Activated CD4-positive, alpha-beta T cell treated with anti-CD3 and anti-CD28 coated beads, Interleukin-2, amount 50 U/mL, for 48 hours (primary cell): ENCODE results near the gene MINDY2.
"Not testable (repeated sequence)": the region's sequence is repeated elsewhere in the genome, so short reads cannot be mapped to it uniquely, and the experiment has no call there.

ENCODE experiments used
- DNase-seq, 2 experiments: peaks; one replicate each; pipeline ENCODE4 v3.0.0-alpha.2; 2020

MINDY2 gene

DNA sequence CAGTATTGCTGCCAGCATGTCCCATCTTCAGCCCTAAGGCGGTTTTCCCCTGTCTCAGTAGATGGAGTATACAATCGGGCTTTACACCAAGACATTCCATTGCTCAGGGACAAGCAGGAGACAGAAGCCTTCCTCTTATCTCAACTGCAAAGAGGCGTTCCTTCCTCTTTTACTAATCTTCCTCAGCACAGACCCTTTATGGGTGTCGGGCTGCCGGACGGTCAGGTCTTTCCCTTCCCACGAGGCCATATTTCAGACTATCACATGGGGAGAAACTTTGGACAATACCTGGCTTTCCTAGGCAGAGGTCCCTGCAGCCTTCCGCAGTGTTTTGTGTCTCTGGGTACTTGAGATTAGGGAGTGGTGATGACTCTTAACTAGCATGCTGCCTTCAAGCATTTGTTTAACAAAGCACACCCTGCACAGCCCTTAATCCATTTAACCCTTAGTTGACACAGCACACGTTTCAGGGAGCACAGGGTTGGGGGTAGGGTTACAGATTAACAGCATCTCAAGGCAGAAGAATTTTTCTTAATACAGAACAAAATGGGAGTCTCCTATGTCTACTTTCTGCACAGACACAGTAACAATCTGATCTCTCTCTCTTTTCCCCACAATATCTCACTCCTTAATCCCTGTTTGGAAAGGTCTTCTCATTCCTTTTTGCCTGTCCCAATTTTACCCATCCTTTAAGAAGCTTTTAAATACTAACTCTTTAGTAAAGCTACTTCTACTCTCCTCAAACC is 62.8 kb downstream of the MINDY2 start:
- DNase-seq, result not testable (repeated sequence)

DNA sequence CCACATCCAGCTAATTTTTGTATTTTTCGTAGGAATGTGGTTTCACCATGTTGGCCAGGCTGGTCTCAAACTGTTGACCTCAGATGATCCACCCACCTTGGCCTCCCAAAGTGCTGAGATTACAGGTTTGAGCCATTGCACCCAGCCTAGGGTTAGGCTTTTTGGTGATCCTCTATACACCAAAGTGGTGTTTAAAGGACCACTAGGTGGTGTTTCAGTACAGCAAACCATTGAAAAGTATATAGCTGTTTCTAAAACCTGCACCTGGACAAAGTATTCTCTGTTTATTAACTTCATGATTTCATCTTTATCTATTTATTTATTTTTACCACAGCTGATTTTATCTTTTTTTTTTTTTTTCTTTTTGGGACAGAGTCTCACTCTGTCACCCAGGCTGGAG is 68.4 kb downstream of the MINDY2 start:
- no peak for DNase-seq

DNA sequence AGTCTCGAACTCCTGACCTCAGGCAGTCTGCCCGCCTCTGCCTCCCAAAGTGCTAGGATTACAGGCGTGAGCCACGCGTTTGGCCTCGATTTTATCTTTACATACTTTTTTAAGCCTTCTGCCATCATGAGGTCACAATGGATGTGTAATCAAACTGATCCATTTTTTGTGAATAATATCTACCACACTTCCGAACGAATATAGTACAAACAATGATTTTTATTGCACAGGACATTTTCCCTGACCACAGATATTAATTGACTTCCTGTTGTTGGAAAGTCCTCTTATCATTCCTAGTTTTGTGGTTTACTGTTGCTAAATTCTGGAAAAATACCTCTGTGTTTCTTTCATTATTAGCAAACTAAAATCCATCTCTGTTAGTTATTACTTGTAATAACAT is 68.9 kb downstream of the MINDY2 start:
- no peak for DNase-seq

DNA sequence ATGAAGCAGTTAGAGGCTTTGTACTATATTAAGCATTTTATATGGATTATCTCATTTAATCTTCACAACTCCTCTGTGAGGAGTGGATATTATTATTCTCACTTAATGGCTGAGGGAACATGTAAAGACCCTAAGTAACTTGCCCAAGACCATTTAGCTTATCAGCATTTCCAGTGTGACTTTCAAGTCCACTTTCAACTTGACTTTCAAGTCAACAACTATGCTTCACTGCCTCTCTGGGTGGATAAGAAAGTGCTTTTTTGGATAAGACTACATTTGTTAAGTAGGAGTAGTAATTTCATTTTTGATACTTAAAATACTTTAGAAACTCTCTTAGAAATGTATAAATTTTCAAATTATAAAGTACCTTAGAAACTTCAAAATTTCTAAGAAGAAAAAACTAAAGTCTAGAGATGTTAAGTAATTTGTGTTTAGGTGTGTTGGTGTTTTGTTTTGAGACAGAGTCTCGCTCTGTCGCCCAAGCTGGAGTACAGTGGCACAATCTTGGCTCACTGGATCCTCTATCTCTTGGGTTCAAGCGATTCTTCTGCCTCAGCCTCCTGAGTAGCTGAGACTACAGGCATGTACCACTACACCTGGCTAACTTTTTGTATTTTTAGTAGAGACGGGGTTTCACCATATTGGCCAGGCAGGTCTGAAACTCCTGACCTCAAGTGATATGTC is 71.8 kb downstream of the MINDY2 start:
- no peak for DNase-seq

DNA sequence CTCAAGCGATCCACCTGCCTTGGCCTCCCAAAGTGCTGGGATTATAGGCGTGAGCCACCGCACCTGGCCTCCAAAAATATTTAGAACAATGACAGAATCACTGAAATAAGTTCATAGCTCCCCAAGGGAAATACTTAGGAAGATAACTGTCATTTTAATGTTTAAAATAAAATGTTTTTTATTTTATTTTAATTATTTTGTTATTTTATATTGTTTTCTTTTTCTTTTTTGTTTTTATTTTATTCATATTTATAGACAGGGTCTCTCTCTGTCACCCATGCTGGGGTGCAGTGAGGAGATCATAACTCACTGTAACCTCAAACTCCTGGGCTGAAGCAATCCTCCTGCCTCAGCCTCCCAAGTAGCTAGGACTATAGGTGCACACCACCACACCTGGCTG is 80.1 kb downstream of the MINDY2 start:
- not testable (repeated sequence) for DNase-seq

DNA sequence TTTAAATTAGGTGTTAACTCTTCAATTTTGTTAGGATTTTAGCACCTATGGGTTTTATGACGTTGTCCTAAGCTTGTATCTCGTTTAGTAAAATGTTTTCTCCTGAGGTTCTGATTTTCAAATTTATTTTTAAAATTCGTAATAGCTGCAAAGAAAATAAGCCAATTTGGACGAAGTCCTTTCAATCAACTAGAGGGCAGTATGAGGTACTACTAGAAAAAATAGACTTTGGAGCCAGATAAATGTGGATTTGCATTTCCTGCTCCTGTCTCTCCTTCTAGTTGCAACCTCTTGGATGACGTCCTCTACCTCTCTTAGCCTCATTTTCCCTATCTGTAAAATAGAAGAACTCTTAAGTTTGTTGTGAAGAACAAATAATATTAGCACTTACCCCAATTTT is 81.2 kb downstream of the MINDY2 start:
- no peak for DNase-seq

DNA sequence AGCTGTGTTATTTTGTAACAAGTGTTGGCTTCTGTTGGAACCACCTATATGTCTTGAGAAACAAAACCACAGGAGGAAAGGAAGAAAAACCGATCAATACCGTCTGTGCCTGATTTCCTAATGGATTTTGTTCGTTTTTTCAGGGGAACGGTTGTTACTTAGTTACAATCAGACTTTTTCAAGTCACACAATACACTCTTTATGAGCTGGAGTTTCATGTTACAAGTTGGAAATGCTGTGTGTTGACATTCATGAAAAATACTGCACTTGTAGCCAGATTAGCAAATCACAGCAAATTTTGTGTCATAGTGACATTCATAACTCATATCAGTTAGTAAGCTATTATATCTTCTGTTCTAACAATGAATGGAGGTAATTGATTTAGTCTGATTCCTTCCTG is 83.5 kb downstream of the MINDY2 start:
- no peak for DNase-seq

DNA sequence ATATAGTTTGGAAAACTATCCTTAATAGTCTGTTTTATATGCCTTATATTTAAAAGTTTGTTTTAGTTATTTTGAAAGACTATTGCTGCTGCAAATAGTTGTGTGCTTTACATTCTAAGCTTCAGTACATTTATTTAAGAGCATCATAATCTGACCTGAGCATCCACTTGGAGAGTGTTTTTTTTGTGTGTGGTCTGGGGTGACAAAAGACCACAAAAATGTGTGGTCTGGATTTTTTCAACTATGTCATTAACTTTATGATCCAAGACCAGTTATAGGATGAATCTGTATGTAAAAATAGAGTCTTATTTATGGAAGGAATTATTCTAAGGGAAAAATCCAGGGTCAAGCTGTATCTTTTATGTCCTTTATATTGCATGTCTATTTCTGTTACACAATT is 85.0 kb downstream of the MINDY2 start:
- no peak for DNase-seq

DNA sequence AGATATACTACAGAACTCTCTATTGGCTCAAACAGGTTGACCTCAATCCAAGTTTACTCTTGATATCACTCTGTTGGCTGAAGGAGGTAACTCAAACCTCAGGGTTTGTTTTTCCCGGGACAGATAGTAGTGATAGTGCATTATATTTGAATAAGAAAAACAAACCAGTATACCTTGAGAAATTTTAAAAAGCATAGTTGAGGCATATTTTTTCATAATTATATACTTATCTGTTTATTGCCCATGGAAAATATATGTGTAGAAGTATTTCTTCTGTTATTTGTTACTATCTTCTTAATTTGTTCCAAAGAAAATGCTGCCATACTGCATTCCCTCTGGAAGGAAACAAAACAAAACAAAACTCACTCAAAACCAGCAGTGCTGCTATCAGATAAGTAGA is 85.5 kb downstream of the MINDY2 start:
- DNase-seq, result not testable (repeated sequence)

DNA sequence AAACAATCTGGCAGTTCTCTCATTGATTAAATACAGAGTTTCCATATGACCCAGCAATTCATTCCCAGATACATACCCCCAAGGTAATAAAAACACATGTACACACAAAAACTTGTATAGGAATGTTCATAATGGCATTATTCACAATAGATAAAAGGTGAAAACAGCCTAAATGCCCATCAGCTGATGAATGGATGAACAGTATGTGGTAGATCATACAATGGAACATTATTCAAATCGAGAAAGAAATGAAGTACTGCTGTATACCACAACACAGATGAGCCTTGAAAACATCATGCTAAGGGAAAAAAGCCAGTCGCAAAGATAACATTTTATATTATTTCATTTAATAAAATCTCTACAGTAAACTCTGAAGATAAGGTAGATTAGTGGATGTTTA is 91.2 kb downstream of the MINDY2 start:
- DNase-seq, result no peak

DNA sequence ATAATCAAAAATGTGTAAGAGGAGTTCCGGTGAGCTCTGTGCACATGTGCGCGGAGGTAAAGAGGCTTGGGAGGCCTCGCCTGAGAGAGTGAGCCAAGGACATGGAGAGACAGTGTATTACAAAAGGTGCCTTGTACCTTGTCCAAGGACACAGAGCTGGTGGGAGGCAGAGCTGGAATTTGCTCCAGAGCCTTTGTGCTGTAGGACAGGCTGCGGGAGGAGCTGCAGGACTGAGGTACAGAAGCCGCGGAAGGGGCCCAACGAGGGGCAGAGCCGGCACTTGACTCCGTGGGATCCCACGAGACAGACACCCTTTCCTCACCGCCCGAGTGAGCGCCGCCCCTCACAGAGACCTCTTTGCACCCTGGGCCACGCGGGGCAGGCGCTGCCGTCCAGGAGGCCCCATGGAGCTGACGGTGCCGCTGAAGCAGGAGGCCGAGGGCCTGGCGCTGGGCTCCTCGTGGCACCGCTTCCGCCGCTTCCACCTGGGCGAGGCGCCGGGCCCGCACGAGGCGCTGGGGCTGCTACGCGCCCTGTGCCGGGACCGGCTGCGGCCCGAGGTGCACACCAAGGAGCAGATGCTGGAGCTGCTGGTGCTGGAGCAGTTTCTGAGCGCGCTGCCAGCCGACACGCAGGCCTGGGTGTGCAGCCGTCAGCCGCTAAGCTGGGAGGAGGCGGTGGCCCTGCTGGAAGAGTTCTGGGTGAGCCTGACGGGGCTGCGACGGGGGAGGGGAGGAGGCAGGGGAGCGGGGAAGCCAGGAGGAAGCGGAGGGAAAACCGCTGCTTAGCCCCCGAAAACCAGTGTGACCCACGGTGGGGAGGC is 93.7 kb downstream of the MINDY2 start:
- DNase-seq, result no peak

DNA sequence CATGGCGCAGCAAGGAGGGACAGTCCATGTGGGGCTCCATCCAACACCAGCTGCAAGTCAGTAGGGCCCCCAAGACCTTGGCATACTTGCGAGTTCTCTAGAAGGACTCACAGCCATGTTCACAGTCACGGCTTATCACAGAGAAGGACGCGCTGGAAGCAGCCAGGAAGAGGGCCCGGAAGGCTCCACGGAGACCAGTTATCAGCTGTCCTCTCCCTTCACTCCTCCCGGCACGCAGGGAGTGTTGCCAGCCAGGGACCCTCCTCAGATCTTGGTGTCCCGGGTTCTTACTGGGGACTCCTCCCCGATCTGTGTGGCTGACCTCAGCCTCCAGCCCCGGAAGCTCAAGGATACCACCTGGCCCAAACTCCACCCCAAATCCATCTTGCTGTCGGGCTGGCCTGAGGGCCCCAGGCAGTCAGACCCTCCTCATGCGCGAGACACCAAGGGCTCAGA is 94.4 kb downstream of the MINDY2 start:
- DNase-seq, result no peak

DNA sequence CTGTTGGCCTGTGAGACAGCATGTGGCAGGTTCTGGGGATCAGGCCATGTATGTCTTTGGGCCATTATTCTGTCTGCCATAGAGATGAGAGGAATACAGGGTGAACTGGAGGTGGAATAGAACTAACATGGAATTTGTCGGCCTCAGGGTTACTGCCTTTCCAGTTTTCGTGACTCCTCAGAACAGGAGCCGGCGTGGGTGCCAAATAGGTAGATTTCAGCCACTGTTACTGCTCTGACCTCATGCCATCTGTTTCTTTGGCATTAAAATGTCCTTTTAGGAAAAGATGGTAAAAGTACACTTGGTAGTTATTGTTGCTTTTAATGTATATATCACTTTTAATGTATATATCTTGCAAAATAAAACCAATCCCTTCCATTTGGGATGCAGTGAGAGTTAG is 96.8 kb downstream of the MINDY2 start:
- DNase-seq, result no peak

DNA sequence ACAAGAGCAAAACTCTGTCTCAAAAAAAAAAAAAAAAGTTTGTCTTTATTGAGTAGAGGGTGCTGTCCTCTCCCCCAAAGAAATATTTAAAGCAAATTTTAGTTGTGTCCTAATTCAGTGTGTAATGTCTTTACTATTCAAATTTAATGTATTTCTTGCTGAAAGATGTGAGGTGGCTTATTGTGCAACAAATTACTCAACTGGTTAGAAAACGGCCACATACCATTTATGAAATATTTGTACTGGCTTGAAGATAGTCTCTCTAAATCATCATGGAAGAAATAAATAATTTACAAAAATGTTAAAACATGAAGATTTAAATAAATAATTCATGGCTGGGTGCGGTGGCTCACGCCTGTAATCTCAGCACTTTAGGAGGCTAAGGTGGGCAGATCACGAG is 99.3 kb downstream of the MINDY2 start:
- DNase-seq, result no peak

DNA sequence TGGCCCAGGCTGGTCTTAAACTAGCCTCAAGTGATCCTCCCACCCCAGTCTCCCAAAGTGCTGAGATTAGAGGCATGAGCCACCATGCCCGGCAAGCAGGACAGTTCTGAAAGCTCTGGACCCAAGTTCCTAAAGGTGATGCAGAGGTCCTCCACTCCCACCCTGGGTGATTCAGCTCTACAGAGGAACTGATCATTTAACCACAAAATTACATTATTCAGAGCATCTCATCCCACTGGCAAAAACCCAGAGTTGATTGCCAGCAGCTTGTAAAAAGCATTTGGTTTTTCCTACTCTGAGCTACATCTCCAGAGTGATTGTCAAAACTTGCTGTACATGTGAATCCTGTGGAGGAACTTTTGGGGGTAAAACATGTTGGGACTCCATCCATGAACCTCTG is 102.2 kb downstream of the MINDY2 start:
- DNase-seq, result no peak

DNA sequence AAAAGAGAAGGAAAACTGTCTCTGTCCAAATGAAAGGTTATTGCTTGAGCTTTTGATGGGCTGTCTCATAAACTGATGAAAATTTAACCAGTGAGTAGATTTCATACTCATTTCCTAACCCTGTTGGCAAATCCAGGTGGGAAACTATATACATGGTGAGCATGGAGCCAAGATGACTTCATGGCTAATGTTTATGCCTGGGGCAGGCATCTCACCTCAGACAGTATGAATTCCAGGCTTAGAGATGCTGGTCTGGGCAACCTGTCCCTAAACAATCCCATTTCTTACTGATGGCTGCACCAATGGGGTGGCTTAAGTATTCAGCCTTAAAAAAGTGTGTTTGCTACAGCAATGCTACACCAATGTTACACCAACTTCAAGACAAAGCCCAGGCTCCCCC is 104.2 kb downstream of the MINDY2 start:
- DNase-seq, result no peak

DNA sequence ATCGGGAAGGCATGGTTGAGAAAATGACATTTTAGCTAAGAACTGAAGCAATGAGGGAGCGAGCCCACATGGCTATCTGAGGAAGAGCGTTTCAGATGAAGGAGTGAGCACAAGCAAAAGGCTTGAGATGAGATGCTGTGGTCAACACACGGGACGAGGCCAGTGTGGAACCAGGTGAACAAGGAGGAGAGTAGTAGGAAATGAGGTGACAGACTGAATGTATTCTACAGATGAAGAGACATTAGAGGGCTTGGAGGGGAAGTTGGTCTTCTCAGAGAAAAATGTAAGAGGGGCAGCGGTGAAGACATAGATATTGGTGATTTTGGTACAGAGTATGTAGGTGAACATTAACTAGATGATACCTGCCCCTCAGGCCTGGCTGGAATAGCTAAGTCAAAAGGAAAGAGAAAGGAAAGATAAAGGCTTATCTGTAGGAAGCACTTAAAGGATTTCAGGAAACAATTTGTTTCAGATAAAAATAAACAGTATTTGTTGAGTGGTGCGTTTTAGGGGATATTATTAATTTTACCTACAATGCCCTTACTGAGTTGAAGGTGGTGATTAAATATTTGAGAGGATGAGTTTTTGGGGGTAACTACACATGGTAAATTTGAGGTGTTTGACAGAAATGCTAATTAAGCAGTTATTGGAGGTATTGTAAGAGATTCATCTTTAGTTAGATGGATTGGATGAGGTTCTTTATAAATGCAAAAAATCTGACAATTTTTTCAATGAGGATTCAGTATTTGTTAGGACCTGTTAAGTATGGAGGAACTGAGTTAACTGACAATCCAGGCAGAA is 105.4 kb downstream of the MINDY2 start:
- DNase-seq, result no peak

DNA sequence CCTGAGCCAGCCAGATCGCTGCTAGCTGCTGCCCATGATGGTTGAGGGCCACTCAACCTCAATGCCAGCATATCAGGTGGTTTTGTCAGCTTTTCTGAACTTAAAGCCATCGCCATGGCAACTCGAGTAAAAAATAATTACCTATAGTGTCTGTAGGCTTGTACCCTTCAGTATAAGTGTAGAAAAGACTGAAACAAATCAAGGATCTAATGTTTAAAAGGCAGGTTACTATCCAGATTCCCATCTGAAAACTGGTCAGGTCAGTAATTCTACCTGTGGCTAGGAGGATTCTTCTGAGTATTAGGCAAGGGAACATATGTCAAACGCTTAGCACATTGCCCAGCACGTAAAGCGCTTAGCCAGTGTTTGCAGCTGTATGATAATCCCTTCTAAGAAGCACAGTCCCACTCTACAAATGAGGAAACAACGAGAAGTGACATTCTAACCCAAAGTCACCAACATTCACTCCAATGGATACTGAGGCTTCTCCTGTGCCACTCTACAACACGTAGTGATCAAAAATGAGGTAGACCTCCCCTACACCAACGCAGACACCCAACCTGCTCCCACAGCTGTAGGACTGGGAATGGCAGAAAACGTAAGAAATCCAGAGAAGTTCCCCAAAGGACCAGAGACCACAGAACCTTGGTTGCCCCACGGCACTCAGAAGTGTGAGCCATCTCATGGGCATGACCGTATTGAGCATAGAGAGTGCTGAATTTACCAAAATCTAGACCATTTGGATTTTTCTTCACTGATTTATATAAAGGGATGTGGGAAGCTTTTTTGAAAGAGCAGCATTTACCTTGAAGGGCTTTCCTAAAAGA is 107.1 kb downstream of the MINDY2 start:
- no peak for DNase-seq

DNA sequence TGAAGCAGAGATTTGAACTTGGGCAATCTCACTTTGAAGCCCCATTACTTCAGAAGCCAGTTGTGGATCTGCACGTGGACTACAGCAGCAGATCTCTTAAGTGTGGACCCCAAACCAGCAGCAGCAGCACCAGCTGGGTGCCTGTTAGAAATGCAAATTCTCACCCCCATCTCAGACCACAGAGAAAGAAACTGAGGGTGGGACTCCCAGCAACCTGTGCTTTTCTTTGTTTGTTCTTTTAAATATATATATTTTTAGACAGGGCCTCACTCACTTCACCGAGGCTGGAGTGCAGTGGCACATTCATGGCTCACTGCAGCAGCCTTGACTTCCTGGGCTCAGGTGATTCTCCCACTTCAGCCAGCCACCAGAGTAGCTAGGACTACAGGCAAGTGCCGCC is 109.2 kb downstream of the MINDY2 start:
- DNase-seq, result no peak

DNA sequence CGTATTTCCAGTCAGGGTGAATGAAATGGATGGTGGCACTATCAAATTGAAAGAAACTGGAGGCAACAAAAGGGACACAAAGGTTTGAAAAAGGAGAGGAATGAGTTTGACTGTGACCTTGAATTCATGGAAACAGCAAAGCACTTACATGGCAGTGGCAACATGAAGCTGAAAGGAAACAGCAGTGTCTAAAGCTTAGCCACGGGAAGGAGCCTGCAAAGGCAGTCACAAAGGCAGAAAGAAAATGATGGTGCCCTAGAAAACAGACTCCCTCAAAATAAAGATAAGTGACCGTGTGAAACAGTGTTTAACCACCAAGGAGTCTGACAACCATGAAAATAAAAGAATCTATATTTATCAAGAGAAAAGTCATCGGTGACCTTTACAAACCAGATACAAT is 111.1 kb downstream of the MINDY2 start:
- DNase-seq, result no peak

DNA sequence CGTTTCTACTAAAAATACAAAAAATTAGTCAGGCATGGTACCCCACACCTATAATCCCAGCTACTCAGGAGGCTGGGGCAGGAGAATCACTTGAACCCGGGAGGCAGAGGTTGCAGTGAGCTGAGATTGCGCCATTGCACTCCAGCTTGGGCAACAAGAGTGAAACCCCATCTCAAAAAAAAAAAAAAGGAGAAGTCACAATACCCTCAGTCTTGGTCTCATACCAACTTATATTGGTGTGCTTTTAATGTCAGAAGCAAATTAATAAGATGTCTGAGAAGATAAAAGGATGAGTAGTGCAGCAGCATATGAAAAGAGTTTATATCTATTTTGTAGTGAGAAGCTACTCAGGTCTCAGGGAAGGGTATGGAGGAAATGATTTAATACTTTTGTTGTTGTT is 112.8 kb downstream of the MINDY2 start:
- DNase-seq, result not testable (repeated sequence)

DNA sequence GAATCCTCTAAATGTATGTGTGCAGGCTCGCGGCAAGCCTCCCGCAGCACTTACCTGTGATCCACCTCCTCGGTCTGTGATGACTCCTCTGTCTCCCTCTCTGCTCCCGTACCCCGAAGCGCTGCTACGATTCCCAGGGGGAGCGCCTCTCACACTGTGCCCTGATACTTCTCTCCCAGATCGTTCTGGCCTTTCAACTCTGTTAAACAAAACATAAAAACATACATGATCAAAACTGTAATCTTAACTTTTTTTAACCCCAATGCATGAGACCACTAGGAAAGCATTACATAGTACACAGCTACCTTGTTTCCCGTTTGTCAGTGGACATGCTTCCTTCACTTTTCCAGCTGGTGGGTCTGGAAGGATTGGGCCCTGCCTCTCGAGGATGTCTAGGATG is 115.8 kb downstream of the MINDY2 start:
- DNase-seq, result no peak
